ENCODE measurements around the gene GPN1. TPM values are rescaled to one million over a fixed set of nuclear protein-coding genes. Genes with fewer than 3 reads are reported as not detected.

The GPN1 gene
- total and polyA plus RNA-seq, 8 donors, result 10.1 to 68.7 (median 29.9) TPM

GRCh38 chr2:27651056-27651455 lies 22.2 kb downstream of the GPN1 start:
- DNase-seq, result no peak
- Histone ChIP-seq H3K9me3 (no peaks in the 10 kb centered on the region), H3K27ac (no peak overlapping the region), H3K27me3 (no peaks in the 10 kb centered on the region), H3K36me3 (peaks cover 68 to 100% (median 99%) of the 10 kb centered on the region in 4 donors), H3K4me3 (no peak overlapping the region), H3K4me1 (no peaks in the 10 kb centered on the region)
- TF ChIP-seq, protein P1, sequence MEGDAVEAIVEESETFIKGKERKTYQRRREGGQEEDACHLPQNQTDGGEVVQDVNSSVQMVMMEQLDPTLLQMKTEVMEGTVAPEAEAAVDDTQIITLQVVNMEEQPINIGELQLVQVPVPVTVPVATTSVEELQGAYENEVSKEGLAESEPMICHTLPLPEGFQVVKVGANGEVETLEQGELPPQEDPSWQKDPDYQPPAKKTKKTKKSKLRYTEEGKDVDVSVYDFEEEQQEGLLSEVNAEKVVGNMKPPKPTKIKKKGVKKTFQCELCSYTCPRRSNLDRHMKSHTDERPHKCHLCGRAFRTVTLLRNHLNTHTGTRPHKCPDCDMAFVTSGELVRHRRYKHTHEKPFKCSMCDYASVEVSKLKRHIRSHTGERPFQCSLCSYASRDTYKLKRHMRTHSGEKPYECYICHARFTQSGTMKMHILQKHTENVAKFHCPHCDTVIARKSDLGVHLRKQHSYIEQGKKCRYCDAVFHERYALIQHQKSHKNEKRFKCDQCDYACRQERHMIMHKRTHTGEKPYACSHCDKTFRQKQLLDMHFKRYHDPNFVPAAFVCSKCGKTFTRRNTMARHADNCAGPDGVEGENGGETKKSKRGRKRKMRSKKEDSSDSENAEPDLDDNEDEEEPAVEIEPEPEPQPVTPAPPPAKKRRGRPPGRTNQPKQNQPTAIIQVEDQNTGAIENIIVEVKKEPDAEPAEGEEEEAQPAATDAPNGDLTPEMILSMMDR (IDR thresholded peaks at IDR 0.05), result no peak
- TF ChIP-seq POLR2AphosphoS5 (IDR thresholded peaks at IDR 0.05) (no peak), POLR2A (IDR thresholded peaks at IDR 0.05) (no peak), EP300 (IDR thresholded peaks at IDR 0.05) (no peak)
- intact Hi-C loops (cut with DNase I; ENCODE audit: low total_unique reads), result no loop called here
- 73 to 79% (median 74%) methylated on average over 4 of the region's 4 CpGs for WGBS, 5 donors

DNA sequence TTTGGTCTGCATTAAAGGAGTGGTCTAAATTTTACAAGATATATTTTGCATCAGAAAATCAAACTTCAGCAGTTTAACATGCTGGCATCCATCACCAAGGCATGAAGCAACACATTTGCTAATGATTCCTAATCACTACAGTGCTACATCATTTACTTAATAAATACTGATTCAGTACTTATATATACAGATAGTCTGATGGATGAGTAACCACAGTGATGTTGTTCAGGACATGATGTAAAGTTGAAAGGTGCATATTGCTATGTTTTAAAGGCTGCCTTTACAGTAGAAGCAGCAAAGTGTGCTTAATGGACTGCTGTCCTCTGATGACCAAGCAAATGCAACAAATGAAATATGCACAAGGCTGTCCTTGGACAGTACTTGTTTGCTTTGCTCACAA lies 23.5 kb downstream of the GPN1 start:
- intact Hi-C loops (cut with DNase I; ENCODE audit: low total_unique reads), result no loop called here
- no peaks in the 10 kb centered on the region for H3K27me3 ChIP-seq
- TF ChIP-seq EP300 (IDR thresholded peaks at IDR 0.05), result no peak
- TF ChIP-seq, protein P1 (IDR thresholded peaks at IDR 0.05), result no peak
- no peak for TF ChIP-seq POLR2AphosphoS5 (IDR thresholded peaks at IDR 0.05)
- TF ChIP-seq POLR2A (IDR thresholded peaks at IDR 0.05), result no peak
- H3K4me3 ChIP-seq, result no peak overlapping the region
- H3K27ac ChIP-seq, result no peak overlapping the region
- no peak for DNase-seq
- no peaks in the 10 kb centered on the region for H3K4me1 ChIP-seq
- H3K36me3 ChIP-seq, result peaks cover 77 to 100% (median 100%) of the 10 kb centered on the region in 4 donors
- H3K9me3 ChIP-seq, result no peaks in the 10 kb centered on the region

DNA sequence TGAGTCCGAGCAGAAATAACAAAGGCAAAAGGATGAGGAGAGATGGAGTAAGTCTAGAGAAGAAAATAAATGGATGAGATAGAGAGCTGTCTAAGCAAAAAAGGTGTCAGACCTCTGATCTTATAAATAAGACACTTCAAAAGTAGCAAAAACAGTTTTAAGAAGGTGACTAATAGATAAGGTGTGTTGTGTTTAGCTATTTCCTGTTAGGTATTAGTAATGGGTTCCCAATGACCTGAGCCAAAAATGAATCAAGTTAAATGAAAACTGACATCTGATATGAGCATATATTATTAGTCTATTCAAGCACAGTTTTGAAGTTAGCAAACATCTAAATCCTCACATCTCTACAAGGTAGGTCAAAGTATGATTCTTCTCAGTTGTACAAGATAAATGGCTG lies 23.9 kb downstream of the GPN1 start:
- no peak for TF ChIP-seq POLR2AphosphoS5 (IDR thresholded peaks at IDR 0.05)
- TF ChIP-seq, protein P1 (IDR thresholded peaks at IDR 0.05), result no peak
- no peak for TF ChIP-seq EP300 (IDR thresholded peaks at IDR 0.05)
- TF ChIP-seq POLR2A (IDR thresholded peaks at IDR 0.05), result no peak
- Histone ChIP-seq H3K27ac (no peak overlapping the region), H3K4me1 (peaks cover 0 to 2% (median 0%) of the 10 kb centered on the region in 4 donors), H3K36me3 (peaks cover 77 to 100% (median 100%) of the 10 kb centered on the region in 4 donors), H3K9me3 (no peaks in the 10 kb centered on the region), H3K4me3 (no peak overlapping the region), H3K27me3 (no peaks in the 10 kb centered on the region)
- 81 to 98% (median 89%) methylated on average over 1 of the region's 1 CpG for WGBS, 5 donors
- no peak for DNase-seq
- intact Hi-C loops (cut with DNase I; ENCODE audit: low total_unique reads), result no loop called here

DNA sequence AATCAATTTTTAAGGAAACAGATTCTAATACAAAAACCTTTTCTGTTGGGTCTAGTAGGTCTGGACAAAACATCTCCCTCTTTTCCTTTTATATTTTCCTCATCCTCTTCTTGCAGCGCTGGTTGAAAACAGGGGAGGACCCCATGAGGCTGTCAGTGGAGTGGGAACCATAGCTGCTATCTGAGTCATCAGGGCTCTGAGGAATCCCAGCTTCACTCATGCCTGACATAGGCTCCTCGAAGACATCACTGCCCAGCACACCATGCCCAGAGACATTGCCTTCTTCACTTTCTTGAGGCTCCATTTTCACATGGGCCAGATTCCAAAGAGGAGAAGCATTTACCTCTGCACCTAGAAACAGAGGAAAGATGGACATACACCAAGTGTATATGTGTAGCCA lies 24.5 kb downstream of the GPN1 start:
- Histone ChIP-seq H3K4me1 (peaks cover 0 to 8% (median 0%) of the 10 kb centered on the region in 4 donors), H3K9me3 (no peaks in the 10 kb centered on the region), H3K27ac (no peak overlapping the region), H3K4me3 (no peak overlapping the region), H3K27me3 (no peaks in the 10 kb centered on the region), H3K36me3 (peaks cover 71 to 100% (median 100%) of the 10 kb centered on the region in 4 donors)
- DNase-seq, result no peak
- WGBS, 5 donors, result 85 to 100% (median 93%) methylated on average over 2 of the region's 2 CpGs
- TF ChIP-seq POLR2A (IDR thresholded peaks at IDR 0.05), result no peak
- TF ChIP-seq, protein P1 (IDR thresholded peaks at IDR 0.05), result no peak
- no peak for TF ChIP-seq EP300 (IDR thresholded peaks at IDR 0.05)
- no peak for TF ChIP-seq POLR2AphosphoS5 (IDR thresholded peaks at IDR 0.05)
- intact Hi-C loops (cut with DNase I; ENCODE audit: low total_unique reads), result no loop called here

Data from stomach (tissue), 9 donors.